BLaER1 treated with 17β-estradiol and CSF1 and Interleukin-3, amounts not matched to agents 10 nM and 100 nM (cell line): ENCODE data around the gene TRPM3.

Source experiments
- H3K27ac ChIP-seq, 11 experiments: shearing (Covaris generic); formaldehyde crosslinking; 2 replicates each; pipeline ENCODE4 v1.8.1; 2022
- H3K27me3 ChIP-seq, 11 experiments: shearing (Covaris generic); formaldehyde crosslinking; 2 replicates each; pipeline ENCODE4 v1.8.1; 2022
- H3K36me3 ChIP-seq, 11 experiments: shearing (Covaris generic); formaldehyde crosslinking; 2 replicates each; pipeline ENCODE4 v1.8.1; 2022
- H3K4me1 ChIP-seq, 10 experiments: shearing (Covaris generic); formaldehyde crosslinking; 2 replicates each; pipeline ENCODE4 v1.8.1; 2022
- H3K4me2 ChIP-seq, 11 experiments: shearing (Covaris generic); formaldehyde crosslinking; 2 replicates each; pipeline ENCODE4 v1.8.1; 2022
- H3K4me3 ChIP-seq, 10 experiments: shearing (Covaris generic); formaldehyde crosslinking; 2 replicates each; pipeline ENCODE4 v1.8.1; 2022
- H3K9ac ChIP-seq, 11 experiments: shearing (Covaris generic); formaldehyde crosslinking; 2 replicates each; pipeline ENCODE4 v1.8.1; 2022
- H3K9me3 ChIP-seq, 11 experiments: shearing (Covaris generic); formaldehyde crosslinking; replicated peaks in 1 of 11; 2 replicates each; pipeline ENCODE4 v1.8.1; 2022
- H4K20me1 ChIP-seq, 11 experiments: shearing (Covaris generic); formaldehyde crosslinking; 2 replicates each; pipeline ENCODE4 v1.8.1; 2022
- Cebpa-rat ChIP-seq, 11 experiments: shearing (Covaris generic); IDR thresholded peaks; 2 replicates each; pipeline ENCODE4 v1.8.1; 2022

The TRPM3 gene

GRCh38 chr9:70948744-70949143 is 172.7 kb downstream of the TRPM3 start:
- H3K27me3 ChIP-seq: no peaks in the 10 kb centered on the region
- no peaks in the 10 kb centered on the region for H4K20me1 ChIP-seq
- no peak overlapping the region for H3K4me2 ChIP-seq
- no peak overlapping the region for H3K4me3 ChIP-seq
- no peak overlapping the region for H3K27ac ChIP-seq
- no peaks in the 10 kb centered on the region for H3K9me3 ChIP-seq
- no peak for TF ChIP-seq Cebpa-rat (IDR thresholded peaks at IDR 0.05)
- no peak overlapping the region for H3K9ac ChIP-seq
- no peaks in the 10 kb centered on the region for H3K36me3 ChIP-seq
- H3K4me1 ChIP-seq: peaks cover 0 to 6% (median 0%) of the 10 kb centered on the region in 10 experiments; a peak in 2 of 20 replicates

- TF ChIP-seq Cebpa-rat (IDR thresholded peaks at IDR 0.05): no peak
- Histone ChIP-seq H3K4me1 (peaks cover 0 to 6% (median 0%) of the 10 kb centered on the region in 10 experiments; a peak in 2 of 20 replicates), H3K9me3 (no peaks in the 10 kb centered on the region), H3K27ac (no peak overlapping the region), H3K9ac (no peak overlapping the region), H3K4me3 (no peak overlapping the region), H3K36me3 (no peaks in the 10 kb centered on the region), H4K20me1 (no peaks in the 10 kb centered on the region), H3K4me2 (no peak overlapping the region), H3K27me3 (no peaks in the 10 kb centered on the region)
Observed at GRCh38 chr9:70947511-70947910, 173.9 kb downstream of the TRPM3 start.

GRCh38 chr9:70947086-70947485 is 174.3 kb downstream of the TRPM3 start:
- H3K4me2 ChIP-seq: no peak overlapping the region
- no peaks in the 10 kb centered on the region for H3K27me3 ChIP-seq
- H3K4me3 ChIP-seq: no peak overlapping the region
- H3K4me1 ChIP-seq: peaks cover 0 to 6% (median 0%) of the 10 kb centered on the region in 10 experiments; a peak in 2 of 20 replicates
- no peaks in the 10 kb centered on the region for H3K9me3 ChIP-seq
- no peak overlapping the region for H3K27ac ChIP-seq
- TF ChIP-seq Cebpa-rat (IDR thresholded peaks at IDR 0.05): no peak
- no peaks in the 10 kb centered on the region for H4K20me1 ChIP-seq
- H3K36me3 ChIP-seq: no peaks in the 10 kb centered on the region
- H3K9ac ChIP-seq: no peak overlapping the region

GRCh38 chr9:70945301-70945700 is 176.1 kb downstream of the TRPM3 start:
- no peak overlapping the region for H3K9ac ChIP-seq
- H3K27ac ChIP-seq: no peak overlapping the region
- no peak overlapping the region for H3K4me2 ChIP-seq
- H3K4me3 ChIP-seq: no peak overlapping the region
- H3K27me3 ChIP-seq: no peaks in the 10 kb centered on the region
- H3K4me1 ChIP-seq: peaks cover 0 to 6% (median 0%) of the 10 kb centered on the region in 10 experiments; a peak in 2 of 20 replicates
- no peaks in the 10 kb centered on the region for H4K20me1 ChIP-seq
- H3K36me3 ChIP-seq: no peaks in the 10 kb centered on the region
- H3K9me3 ChIP-seq: no peaks in the 10 kb centered on the region
- no peak for TF ChIP-seq Cebpa-rat (IDR thresholded peaks at IDR 0.05)

- Histone ChIP-seq H3K4me3 (no peak overlapping the region), H3K4me1 (no peaks in the 10 kb centered on the region), H4K20me1 (no peaks in the 10 kb centered on the region), H3K9ac (no peak overlapping the region), H3K36me3 (no peaks in the 10 kb centered on the region), H3K4me2 (no peak overlapping the region), H3K9me3 (no peaks in the 10 kb centered on the region), H3K27me3 (no peaks in the 10 kb centered on the region), H3K27ac (no peak overlapping the region)
- no peak for TF ChIP-seq Cebpa-rat (IDR thresholded peaks at IDR 0.05)
Observed at GRCh38 chr9:70941191-70941590, 180.2 kb downstream of the TRPM3 start.

- no peaks in the 10 kb centered on the region for H3K4me1 ChIP-seq
- no peak overlapping the region for H3K9ac ChIP-seq
Observed at GRCh38 chr9:70940605-70941004, 180.8 kb downstream of the TRPM3 start.

GRCh38 chr9:70936536-70936935 is 184.9 kb downstream of the TRPM3 start:
- no peaks in the 10 kb centered on the region for H4K20me1 ChIP-seq
- H3K27me3 ChIP-seq: no peaks in the 10 kb centered on the region
- no peak for TF ChIP-seq Cebpa-rat (IDR thresholded peaks at IDR 0.05)
- no peak overlapping the region for H3K4me3 ChIP-seq
- no peak overlapping the region for H3K27ac ChIP-seq
- H3K4me1 ChIP-seq: peaks cover 0 to 5% (median 0%) of the 10 kb centered on the region in 10 experiments; a peak in 1 of 20 replicates
- H3K4me2 ChIP-seq: no peak overlapping the region
- no peak overlapping the region for H3K9ac ChIP-seq
- no peaks in the 10 kb centered on the region for H3K36me3 ChIP-seq
- H3K9me3 ChIP-seq: no peaks in the 10 kb centered on the region

More at GRCh38 chr9:70940605-70941004, 180.8 kb downstream of the TRPM3 start:
- Histone ChIP-seq H3K27me3 (no peaks in the 10 kb centered on the region), H3K4me3 (no peak overlapping the region), H3K36me3 (no peaks in the 10 kb centered on the region), H4K20me1 (no peaks in the 10 kb centered on the region), H3K27ac (no peak overlapping the region), H3K4me2 (no peak overlapping the region), H3K9me3 (no peaks in the 10 kb centered on the region)
- no peak for TF ChIP-seq Cebpa-rat (IDR thresholded peaks at IDR 0.05)

- Histone ChIP-seq H3K4me2 (no peak overlapping the region), H3K36me3 (no peaks in the 10 kb centered on the region), H3K9ac (no peak overlapping the region), H3K27me3 (no peaks in the 10 kb centered on the region), H3K9me3 (no peaks in the 10 kb centered on the region), H3K4me1 (peaks cover 0 to 5% (median 0%) of the 10 kb centered on the region in 10 experiments; a peak in 1 of 20 replicates), H4K20me1 (no peaks in the 10 kb centered on the region), H3K4me3 (no peak overlapping the region), H3K27ac (no peak overlapping the region)
- TF ChIP-seq Cebpa-rat (IDR thresholded peaks at IDR 0.05): no peak
Observed at GRCh38 chr9:70935856-70936255, 185.6 kb downstream of the TRPM3 start.

- Histone ChIP-seq H3K9ac (no peak overlapping the region), H3K27me3 (no peaks in the 10 kb centered on the region), H4K20me1 (no peaks in the 10 kb centered on the region), H3K36me3 (no peaks in the 10 kb centered on the region), H3K4me1 (peaks cover 0 to 5% (median 0%) of the 10 kb centered on the region in 10 experiments; a peak in 1 of 20 replicates), H3K4me2 (no peak overlapping the region), H3K9me3 (no peaks in the 10 kb centered on the region), H3K4me3 (no peak overlapping the region), H3K27ac (no peak overlapping the region)
- peak in 4 of 11 experiments; percentile 16 to 56 (median 48); a peak in 4 of 22 replicates for TF ChIP-seq Cebpa-rat (IDR thresholded peaks at IDR 0.05)
Observed at GRCh38 chr9:70934642-70935041, 186.8 kb downstream of the TRPM3 start.

GRCh38 chr9:70933321-70933720 is 188.1 kb downstream of the TRPM3 start:
- Histone ChIP-seq H3K27ac (no peak overlapping the region), H3K4me2 (no peak overlapping the region), H3K27me3 (no peaks in the 10 kb centered on the region), H3K9ac (no peak overlapping the region), H4K20me1 (no peaks in the 10 kb centered on the region), H3K4me3 (no peak overlapping the region), H3K9me3 (no peaks in the 10 kb centered on the region), H3K36me3 (no peaks in the 10 kb centered on the region), H3K4me1 (peaks cover 0 to 5% (median 0%) of the 10 kb centered on the region in 10 experiments; a peak in 1 of 20 replicates)
- TF ChIP-seq Cebpa-rat (IDR thresholded peaks at IDR 0.05): no peak
